HepG2 (cell line): ENCODE data around the gene TMEM154.

Source experiments
- TF ChIP-seq, protein P1 (sequence below): sonication (generic); formaldehyde crosslinking; IDR thresholded peaks from 2 replicates; pipeline ENCODE4 v1.4.0; 2020; ENCODE audit warnings: missing genetic modification reagents
- TF ChIP-seq, protein P2 (sequence below): sonication (generic); formaldehyde crosslinking; IDR thresholded peaks from 2 replicates; pipeline ENCODE4 v1.5.0; 2020; ENCODE audit warnings: mild to moderate bottlenecking, missing genetic modification reagents, moderate library complexity
- TF ChIP-seq, protein P3 (sequence below): sonication (generic); formaldehyde crosslinking; IDR thresholded peaks from 2 replicates; pipeline ENCODE4 v1.4.0; 2020; ENCODE audit warnings: mild to moderate bottlenecking, low read depth, missing genetic modification reagents

GRCh38 chr4:152601156-152601555 is 78.6 kb downstream of the TMEM154 start:
- TF ChIP-seq, protein P1, sequence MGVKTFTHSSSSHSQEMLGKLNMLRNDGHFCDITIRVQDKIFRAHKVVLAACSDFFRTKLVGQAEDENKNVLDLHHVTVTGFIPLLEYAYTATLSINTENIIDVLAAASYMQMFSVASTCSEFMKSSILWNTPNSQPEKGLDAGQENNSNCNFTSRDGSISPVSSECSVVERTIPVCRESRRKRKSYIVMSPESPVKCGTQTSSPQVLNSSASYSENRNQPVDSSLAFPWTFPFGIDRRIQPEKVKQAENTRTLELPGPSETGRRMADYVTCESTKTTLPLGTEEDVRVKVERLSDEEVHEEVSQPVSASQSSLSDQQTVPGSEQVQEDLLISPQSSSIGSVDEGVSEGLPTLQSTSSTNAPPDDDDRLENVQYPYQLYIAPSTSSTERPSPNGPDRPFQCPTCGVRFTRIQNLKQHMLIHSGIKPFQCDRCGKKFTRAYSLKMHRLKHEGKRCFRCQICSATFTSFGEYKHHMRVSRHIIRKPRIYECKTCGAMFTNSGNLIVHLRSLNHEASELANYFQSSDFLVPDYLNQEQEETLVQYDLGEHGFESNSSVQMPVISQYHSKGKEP (CRISPR knock-in tag): no peak
- TF ChIP-seq, protein P2, sequence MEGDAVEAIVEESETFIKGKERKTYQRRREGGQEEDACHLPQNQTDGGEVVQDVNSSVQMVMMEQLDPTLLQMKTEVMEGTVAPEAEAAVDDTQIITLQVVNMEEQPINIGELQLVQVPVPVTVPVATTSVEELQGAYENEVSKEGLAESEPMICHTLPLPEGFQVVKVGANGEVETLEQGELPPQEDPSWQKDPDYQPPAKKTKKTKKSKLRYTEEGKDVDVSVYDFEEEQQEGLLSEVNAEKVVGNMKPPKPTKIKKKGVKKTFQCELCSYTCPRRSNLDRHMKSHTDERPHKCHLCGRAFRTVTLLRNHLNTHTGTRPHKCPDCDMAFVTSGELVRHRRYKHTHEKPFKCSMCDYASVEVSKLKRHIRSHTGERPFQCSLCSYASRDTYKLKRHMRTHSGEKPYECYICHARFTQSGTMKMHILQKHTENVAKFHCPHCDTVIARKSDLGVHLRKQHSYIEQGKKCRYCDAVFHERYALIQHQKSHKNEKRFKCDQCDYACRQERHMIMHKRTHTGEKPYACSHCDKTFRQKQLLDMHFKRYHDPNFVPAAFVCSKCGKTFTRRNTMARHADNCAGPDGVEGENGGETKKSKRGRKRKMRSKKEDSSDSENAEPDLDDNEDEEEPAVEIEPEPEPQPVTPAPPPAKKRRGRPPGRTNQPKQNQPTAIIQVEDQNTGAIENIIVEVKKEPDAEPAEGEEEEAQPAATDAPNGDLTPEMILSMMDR (CRISPR knock-in tag): no peak
- TF ChIP-seq, protein P3, sequence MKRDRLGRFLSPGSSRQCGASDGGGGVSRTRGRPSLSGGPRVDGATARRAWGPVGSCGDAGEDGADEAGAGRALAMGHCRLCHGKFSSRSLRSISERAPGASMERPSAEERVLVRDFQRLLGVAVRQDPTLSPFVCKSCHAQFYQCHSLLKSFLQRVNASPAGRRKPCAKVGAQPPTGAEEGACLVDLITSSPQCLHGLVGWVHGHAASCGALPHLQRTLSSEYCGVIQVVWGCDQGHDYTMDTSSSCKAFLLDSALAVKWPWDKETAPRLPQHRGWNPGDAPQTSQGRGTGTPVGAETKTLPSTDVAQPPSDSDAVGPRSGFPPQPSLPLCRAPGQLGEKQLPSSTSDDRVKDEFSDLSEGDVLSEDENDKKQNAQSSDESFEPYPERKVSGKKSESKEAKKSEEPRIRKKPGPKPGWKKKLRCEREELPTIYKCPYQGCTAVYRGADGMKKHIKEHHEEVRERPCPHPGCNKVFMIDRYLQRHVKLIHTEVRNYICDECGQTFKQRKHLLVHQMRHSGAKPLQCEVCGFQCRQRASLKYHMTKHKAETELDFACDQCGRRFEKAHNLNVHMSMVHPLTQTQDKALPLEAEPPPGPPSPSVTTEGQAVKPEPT (CRISPR knock-in tag): no peak
